HFF-Myc (cell line): ENCODE data around the gene KIF22.

Source experiments
- DNase-seq: peaks from one replicate; pipeline ENCODE4 v3.0.0-alpha.2; 2011; ENCODE audit warnings: low read depth; ENCODE audit errors: extremely low read depth
- H3K4me3 ChIP-seq: replicated peaks from 2 replicates; pipeline ENCODE4 v1.5.1; 2011; ENCODE audit warnings: low read depth, mild to moderate bottlenecking, control low read depth, low read length
- CTCF ChIP-seq: IDR thresholded peaks from 2 replicates; pipeline ENCODE4 v1.5.1; 2012; ENCODE audit warnings: mild to moderate bottlenecking, low read depth, low read length, control low read depth; ENCODE audit errors: missing control alignments

The KIF22 gene

GRCh38 chr16:29839822-29840221 is 49.3 kb downstream of the KIF22 start:
- DNase-seq, result no peak
- no peak for TF ChIP-seq CTCF
- H3K4me3 ChIP-seq, result no peak overlapping the region

GRCh38 chr16:29840240-29840639 is 49.7 kb downstream of the KIF22 start:
- no peak for DNase-seq
- no peak for TF ChIP-seq CTCF
- H3K4me3 ChIP-seq, result no peak overlapping the region

GRCh38 chr16:29841631-29842030 is 51.1 kb downstream of the KIF22 start:
- DNase-seq, result no peak
- no peak for TF ChIP-seq CTCF
- no peak overlapping the region for H3K4me3 ChIP-seq

GRCh38 chr16:29842732-29843346 is 52.3 kb downstream of the KIF22 start:
- H3K4me3 ChIP-seq, result no peak overlapping the region
- TF ChIP-seq CTCF, result no peak
- no peak for DNase-seq

GRCh38 chr16:29843931-29844330 is 53.4 kb downstream of the KIF22 start:
- TF ChIP-seq CTCF, result no peak
- DNase-seq, result no peak
- no peak overlapping the region for H3K4me3 ChIP-seq

GRCh38 chr16:29844575-29845331 is 54.2 kb downstream of the KIF22 start:
- H3K4me3 ChIP-seq, result no peak overlapping the region
- no peak for TF ChIP-seq CTCF

More at GRCh38 chr16:29844575-29845331, 54.2 kb downstream of the KIF22 start:
- no peak for DNase-seq
